COLO668 (cell line): ENCODE results near the gene STRA6.
A peak's percentile ranks its signal among the peaks of the same experiment; 100 is the strongest.

ENCODE experiments used
- DNase-seq: peaks from one replicate; lab custom pipeline; 2025; ENCODE audit not compliant: unreplicated experiment; lab: John Stamatoyannopoulos, UW

STRA6 gene

DNA sequence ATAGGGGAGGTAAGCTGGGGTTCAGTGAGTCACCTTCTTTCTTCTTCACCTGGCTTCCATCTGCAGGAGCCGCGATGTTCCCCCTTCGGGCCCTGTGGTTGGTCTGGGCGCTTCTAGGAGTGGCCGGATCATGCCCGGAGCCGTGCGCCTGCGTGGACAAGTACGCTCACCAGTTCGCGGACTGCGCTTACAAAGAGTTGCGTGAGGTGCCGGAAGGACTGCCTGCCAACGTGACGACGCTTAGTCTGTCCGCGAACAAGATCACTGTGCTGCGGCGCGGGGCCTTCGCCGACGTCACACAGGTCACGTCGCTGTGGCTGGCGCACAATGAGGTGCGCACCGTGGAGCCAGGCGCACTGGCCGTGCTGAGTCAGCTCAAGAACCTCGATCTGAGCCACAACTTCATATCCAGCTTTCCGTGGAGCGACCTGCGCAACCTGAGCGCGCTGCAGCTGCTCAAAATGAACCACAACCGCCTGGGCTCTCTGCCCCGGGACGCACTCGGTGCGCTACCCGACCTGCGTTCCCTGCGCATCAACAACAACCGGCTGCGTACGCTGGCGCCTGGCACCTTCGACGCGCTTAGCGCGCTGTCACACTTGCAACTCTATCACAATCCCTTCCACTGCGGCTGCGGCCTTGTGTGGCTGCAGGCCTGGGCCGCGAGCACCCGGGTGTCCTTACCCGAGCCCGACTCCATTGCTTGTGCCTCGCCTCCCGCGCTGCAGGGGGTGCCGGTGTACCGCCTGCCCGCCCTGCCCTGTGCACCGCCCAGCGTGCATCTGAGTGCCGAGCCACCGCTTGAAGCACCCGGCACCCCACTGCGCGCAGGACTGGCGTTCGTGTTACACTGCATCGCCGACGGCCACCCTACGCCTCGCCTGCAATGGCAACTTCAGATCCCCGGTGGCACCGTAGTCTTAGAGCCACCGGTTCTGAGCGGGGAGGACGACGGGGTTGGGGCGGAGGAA is 69.6 kb downstream of the STRA6 start:
- DNase-seq = peak; percentile 68

DNA sequence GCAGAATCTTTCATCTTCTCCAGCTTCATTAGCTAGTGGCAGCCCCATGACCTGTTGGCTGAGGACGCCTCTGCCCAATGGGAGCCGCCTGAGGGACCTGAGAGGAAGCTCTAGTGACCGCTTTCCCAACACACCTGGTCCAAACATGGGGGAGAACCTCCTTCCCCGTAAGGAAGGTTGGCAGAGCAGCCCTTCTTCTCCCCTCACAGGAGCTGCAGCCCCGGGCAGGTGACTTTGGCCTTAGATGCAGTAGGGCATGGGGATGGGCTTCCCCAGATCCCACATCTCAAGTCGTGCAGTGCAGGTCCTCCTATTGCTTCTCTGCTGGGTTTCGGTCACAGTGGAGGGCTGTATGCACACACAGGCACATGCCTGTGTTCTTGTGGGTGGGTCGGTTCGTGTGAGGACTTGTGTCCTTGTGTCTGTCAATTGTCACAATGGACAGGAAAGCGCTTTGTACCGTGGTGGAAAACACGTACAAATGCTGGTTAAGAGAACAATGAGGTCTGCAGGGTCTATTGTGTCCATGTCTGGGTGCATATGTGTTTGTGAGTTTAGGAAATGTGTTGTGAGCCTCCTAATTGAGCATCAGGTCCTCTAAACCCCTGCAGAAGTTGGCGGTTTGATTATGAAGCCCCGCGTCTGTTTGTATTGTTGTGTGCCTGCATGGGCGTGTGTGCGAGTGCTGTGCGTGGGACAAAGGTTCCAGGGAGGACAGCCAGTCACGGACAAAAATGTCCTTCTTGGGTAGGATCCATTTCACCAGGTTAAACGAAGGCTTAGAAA is 70.8 kb downstream of the STRA6 start:
- no peak for DNase-seq

- no peak for DNase-seq
These were observed 71.5 kb downstream of the STRA6 start for GRCh38 chr15:74130849-74131627.

DNA sequence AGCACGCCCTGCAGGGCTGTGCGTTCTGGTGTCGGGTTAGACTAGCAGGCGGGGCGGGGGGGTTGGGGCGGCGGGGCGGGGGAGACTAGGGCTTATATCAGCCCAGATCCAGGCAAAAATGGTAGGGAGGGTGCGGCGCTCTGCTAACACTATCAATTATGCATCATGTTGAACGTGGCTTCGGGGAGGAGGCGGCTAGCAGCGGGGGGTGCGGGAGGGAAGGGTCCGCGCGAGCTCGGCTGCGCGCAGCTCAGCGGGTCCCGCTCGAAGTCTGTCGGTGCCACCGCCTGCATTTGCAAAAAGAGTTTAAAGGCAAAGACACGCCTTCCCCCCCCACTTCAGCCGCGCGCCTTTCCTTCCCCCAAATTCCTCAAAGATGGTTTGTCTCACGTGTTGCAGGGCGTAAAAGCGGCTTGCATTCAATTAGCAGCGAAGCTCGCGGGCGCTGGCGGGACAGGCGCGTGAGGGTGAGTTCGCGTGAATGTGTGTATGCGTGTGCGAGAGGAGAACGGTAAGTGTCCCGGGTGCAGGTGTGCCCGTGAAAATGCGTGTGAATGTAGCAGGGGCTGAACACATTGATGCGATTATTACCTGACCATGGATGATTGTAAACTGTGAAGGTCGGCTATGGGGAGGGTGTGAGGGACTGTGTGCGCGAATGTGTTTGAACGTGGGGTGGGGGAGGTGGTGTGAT is 72.3 kb downstream of the STRA6 start, which contains the start of gene ISLR2:
ISLR2 (plus strand) TSS at position 432 of the 694 bp plus-strand sequence. CDS start 2,169 bp downstream, outside the sequence.
- DNase-seq = peak; percentile 15

- peak; percentile 17 for DNase-seq
These were observed 72.9 kb downstream of the STRA6 start for GRCh38 chr15:74129586-74130154.
